Gastroesophageal sphincter (tissue), 3 donors: ENCODE data around the gene ZSWIM7.

Experiments used
- CTCF ChIP-seq, 4 experiments: fragments of 200-600 bp in 2 of 4; fragments of 450-650 bp in 2 of 4; sonication (generic) in 1 of 4; IDR thresholded peaks; one replicate each; pipeline ENCODE4 v1.5.1; 2017 to 2019; ENCODE audit warnings: antibody characterized with exemption in 4 of 4, mild to moderate bottlenecking in 2 of 4, moderate library complexity in 2 of 4
- EP300 ChIP-seq: sonication (generic); formaldehyde crosslinking; IDR thresholded peaks from one replicate; pipeline ENCODE4 v1.6.1; 2017; ENCODE audit warnings: antibody characterized with exemption, mild to moderate bottlenecking
- POLR2A ChIP-seq, 2 donors: fragments of 450-650 bp; IDR thresholded peaks; one replicate each; pipeline ENCODE4 v1.6.1; 2017; ENCODE audit warnings: antibody characterized with exemption in 2 of 2, mild to moderate bottlenecking in 2 of 2, moderate library complexity in 1 of 2

GRCh38 chr17:16036261-16036660, 36.8 kb upstream of the ZSWIM7 start:
- TF ChIP-seq CTCF (IDR thresholded peaks at IDR 0.05), result no peak
- no peak for TF ChIP-seq POLR2A (IDR thresholded peaks at IDR 0.05)
- TF ChIP-seq EP300, result no peak
